DND-41 (cell line): ENCODE results near the gene PTPN9.

Experiments used
- CTCF ChIP-seq: IDR thresholded peaks from 2 replicates; pipeline ENCODE4 v1.5.1; 2012; ENCODE audit warnings: borderline replicate concordance, low read length, moderate library complexity, mild to moderate bottlenecking; ENCODE audit not compliant: poor library complexity, severe bottlenecking; ENCODE audit errors: extremely low read depth
- EZH2 ChIP-seq: IDR thresholded peaks from 3 replicates; pipeline ENCODE4 v1.6.1; 2012; ENCODE audit warnings: borderline replicate concordance, low read depth, mild to moderate bottlenecking, moderate library complexity, low read length, inconsistent platforms; ENCODE audit not compliant: severe bottlenecking

GRCh38 chr15:75532413-75533250, 46.5 kb downstream of the PTPN9 start:
- peak; percentile 19 for TF ChIP-seq CTCF
- TF ChIP-seq EZH2: no peak
